BLaER1 (cell line): ENCODE measurements around the gene WDR44.

Source experiments
- H3K27ac ChIP-seq: shearing (Covaris generic); formaldehyde crosslinking; 2 replicates; pipeline ENCODE4 v1.8.1; 2022
- H3K27me3 ChIP-seq: shearing (Covaris generic); formaldehyde crosslinking; 2 replicates; pipeline ENCODE4 v1.8.1; 2022
- H3K36me3 ChIP-seq: shearing (Covaris generic); formaldehyde crosslinking; 2 replicates; pipeline ENCODE4 v1.8.1; 2022
- H3K4me1 ChIP-seq: shearing (Covaris generic); formaldehyde crosslinking; 2 replicates; pipeline ENCODE4 v1.8.1; 2022
- H3K4me2 ChIP-seq: shearing (Covaris generic); formaldehyde crosslinking; 2 replicates; pipeline ENCODE4 v1.8.1; 2022
- H3K4me3 ChIP-seq: shearing (Covaris generic); formaldehyde crosslinking; 2 replicates; pipeline ENCODE4 v1.8.1; 2022
- H3K9ac ChIP-seq: shearing (Covaris generic); formaldehyde crosslinking; 2 replicates; pipeline ENCODE4 v1.8.1; 2022
- H3K9me3 ChIP-seq: shearing (Covaris generic); formaldehyde crosslinking; 2 replicates; pipeline ENCODE4 v1.8.1; 2022
- H4K20me1 ChIP-seq: shearing (Covaris generic); formaldehyde crosslinking; 2 replicates; pipeline ENCODE4 v1.8.1; 2022
- Cebpa-rat ChIP-seq: shearing (Covaris generic); IDR thresholded peaks from 2 replicates; pipeline ENCODE4 v1.8.1; 2022

The WDR44 gene

GRCh38 chrX:118396113-118396512 lies 50.2 kb downstream of the WDR44 start:
- Histone ChIP-seq H3K4me2 (no peak overlapping the region), H3K9me3 (no peaks in the 10 kb centered on the region)

GRCh38 chrX:118418811-118419251 lies 72.9 kb downstream of the WDR44 start:
- TF ChIP-seq Cebpa-rat: no peak
- Histone ChIP-seq H3K36me3 (peaks cover 15% of the 10 kb centered on the region; the same call in 1 of the 2 replicates), H3K27ac (no peak overlapping the region), H3K9ac (no peak overlapping the region), H3K27me3 (no peaks in the 10 kb centered on the region), H3K4me2 (no peak overlapping the region), H4K20me1 (no peaks in the 10 kb centered on the region), H3K9me3 (no peaks in the 10 kb centered on the region), H3K4me3 (no peak overlapping the region), H3K4me1 (0 out of 2 replicates have a peak, but pooled peaks cover 5% of the 10 kb centered on the region)

More at GRCh38 chrX:118396113-118396512, 50.2 kb downstream of the WDR44 start:
- Histone ChIP-seq H3K4me3 (no peak overlapping the region), H3K27ac (no peak overlapping the region), H3K27me3 (no peaks in the 10 kb centered on the region), H4K20me1 (no peaks in the 10 kb centered on the region), H3K9ac (no peak overlapping the region), H3K36me3 (peaks cover 20% of the 10 kb centered on the region), H3K4me1 (no peaks in the 10 kb centered on the region)
- no peak for TF ChIP-seq Cebpa-rat

GRCh38 chrX:118420462-118420861 lies 74.6 kb downstream of the WDR44 start:
- Histone ChIP-seq H4K20me1 (no peaks in the 10 kb centered on the region), H3K27ac (no peak overlapping the region), H3K27me3 (no peaks in the 10 kb centered on the region), H3K36me3 (peaks cover 15% of the 10 kb centered on the region; the same call in 1 of the 2 replicates), H3K4me3 (no peak overlapping the region), H3K4me2 (no peak overlapping the region; the same call in 1 of the 2 replicates), H3K9ac (no peak overlapping the region), H3K4me1 (0 out of 2 replicates have a peak, but pooled peaks cover 5% of the 10 kb centered on the region), H3K9me3 (no peaks in the 10 kb centered on the region)
- TF ChIP-seq Cebpa-rat: no peak

- Histone ChIP-seq H3K36me3 (peaks cover 10% of the 10 kb centered on the region; the same call in 1 of the 2 replicates), H3K9me3 (no peaks in the 10 kb centered on the region), H3K4me3 (no peak overlapping the region), H3K27ac (no peak overlapping the region), H3K4me2 (no peak overlapping the region), H3K27me3 (no peaks in the 10 kb centered on the region), H4K20me1 (no peaks in the 10 kb centered on the region), H3K9ac (no peak overlapping the region), H3K4me1 (0 out of 2 replicates have a peak, but pooled peaks cover 5% of the 10 kb centered on the region)
- no peak for TF ChIP-seq Cebpa-rat
These were observed 77.7 kb downstream of the WDR44 start for GRCh38 chrX:118423558-118423957.

- TF ChIP-seq Cebpa-rat: no peak
- Histone ChIP-seq H3K4me2 (no peak overlapping the region), H3K4me1 (no peaks in the 10 kb centered on the region), H3K4me3 (no peak overlapping the region), H3K36me3 (peaks cover 16% of the 10 kb centered on the region), H4K20me1 (no peaks in the 10 kb centered on the region), H3K27ac (no peak overlapping the region), H3K27me3 (no peaks in the 10 kb centered on the region), H3K9ac (no peak overlapping the region), H3K9me3 (no peaks in the 10 kb centered on the region)
These were observed 86.9 kb downstream of the WDR44 start for GRCh38 chrX:118432799-118433198.

GRCh38 chrX:118437283-118437682 lies 91.4 kb downstream of the WDR44 start:
- peaks cover 26% of the 10 kb centered on the region for H3K36me3 ChIP-seq
- no peak overlapping the region for H3K4me3 ChIP-seq
- H3K27ac ChIP-seq: no peak overlapping the region

GRCh38 chrX:118448273-118448783 lies 102.4 kb downstream of the WDR44 start:
- Histone ChIP-seq H3K9ac (no peak overlapping the region), H3K9me3 (no peaks in the 10 kb centered on the region), H3K4me2 (no peak overlapping the region), H3K27ac (no peak overlapping the region), H4K20me1 (no peaks in the 10 kb centered on the region), H3K27me3 (no peaks in the 10 kb centered on the region), H3K4me3 (no peak overlapping the region), H3K36me3 (peaks cover 10% of the 10 kb centered on the region; the same call in 1 of the 2 replicates), H3K4me1 (peaks cover 1% of the 10 kb centered on the region)
- no peak for TF ChIP-seq Cebpa-rat

More at GRCh38 chrX:118437283-118437682, 91.4 kb downstream of the WDR44 start:
- H3K9ac ChIP-seq: no peak overlapping the region
- no peak for TF ChIP-seq Cebpa-rat
- H3K27me3 ChIP-seq: no peaks in the 10 kb centered on the region
- H3K4me1 ChIP-seq: no peaks in the 10 kb centered on the region
- no peak overlapping the region for H3K4me2 ChIP-seq
- H3K9me3 ChIP-seq: no peaks in the 10 kb centered on the region
- no peaks in the 10 kb centered on the region for H4K20me1 ChIP-seq

GRCh38 chrX:118455013-118455412 lies 109.1 kb downstream of the WDR44 start:
- TF ChIP-seq Cebpa-rat: no peak
- H4K20me1 ChIP-seq: no peaks in the 10 kb centered on the region
- no peak overlapping the region for H3K4me3 ChIP-seq
- H3K4me2 ChIP-seq: peak overlapping the region; percentile 53
- no peak overlapping the region for H3K9ac ChIP-seq
- peak overlapping the region; percentile 53 for H3K27ac ChIP-seq
- no peaks in the 10 kb centered on the region for H3K9me3 ChIP-seq
- no peaks in the 10 kb centered on the region for H3K27me3 ChIP-seq
- H3K36me3 ChIP-seq: no peaks in the 10 kb centered on the region
- H3K4me1 ChIP-seq: peaks cover 29% of the 10 kb centered on the region

- no peaks in the 10 kb centered on the region for H3K27me3 ChIP-seq
- H3K9ac ChIP-seq: no peak overlapping the region
These were observed 113.6 kb downstream of the WDR44 start for GRCh38 chrX:118459494-118459893.

GRCh38 chrX:118464501-118464900 lies 118.6 kb downstream of the WDR44 start:
- Histone ChIP-seq H3K27me3 (no peaks in the 10 kb centered on the region), H3K36me3 (no peaks in the 10 kb centered on the region), H3K4me1 (no peaks in the 10 kb centered on the region), H3K4me3 (no peak overlapping the region), H3K9ac (no peak overlapping the region), H3K9me3 (no peaks in the 10 kb centered on the region), H3K4me2 (no peak overlapping the region), H3K27ac (no peak overlapping the region), H4K20me1 (no peaks in the 10 kb centered on the region)
- no peak for TF ChIP-seq Cebpa-rat

More at GRCh38 chrX:118459494-118459893, 113.6 kb downstream of the WDR44 start:
- no peaks in the 10 kb centered on the region for H3K36me3 ChIP-seq
- no peak overlapping the region for H3K27ac ChIP-seq
- H4K20me1 ChIP-seq: no peaks in the 10 kb centered on the region
- H3K4me2 ChIP-seq: no peak overlapping the region
- no peaks in the 10 kb centered on the region for H3K9me3 ChIP-seq
- H3K4me3 ChIP-seq: no peak overlapping the region
- H3K4me1 ChIP-seq: peaks cover 16% of the 10 kb centered on the region
- TF ChIP-seq Cebpa-rat: no peak
